Endodermal cell (in vitro differentiated cells): ENCODE results near the gene INPP5B. TPM values are rescaled to one million over a fixed set of nuclear protein-coding genes. Genes with fewer than 3 reads are reported as not detected.

Source experiments
- DNase-seq: peaks from one replicate; pipeline ENCODE4 v3.0.0-alpha.2; 2017
- H3K27ac ChIP-seq: 2 replicates; pipeline ENCODE4 v1.5.1; 2013; ENCODE audit warnings: mild to moderate bottlenecking, low read depth, low read length, moderate library complexity
- H3K27me3 ChIP-seq: 2 replicates; pipeline ENCODE4 v1.6.1; 2013; ENCODE audit warnings: mild to moderate bottlenecking, low read length, moderate library complexity; ENCODE audit not compliant: insufficient read depth, control insufficient read depth, poor library complexity, severe bottlenecking
- H3K36me3 ChIP-seq: 2 replicates; pipeline ENCODE4 v1.7.0; 2013; ENCODE audit warnings: mild to moderate bottlenecking, low read length, moderate library complexity; ENCODE audit not compliant: control insufficient read depth, insufficient read depth
- H3K4me1 ChIP-seq: one replicate; pipeline ENCODE4 v1.7.0; 2013; ENCODE audit warnings: low read length; ENCODE audit not compliant: control insufficient read depth, insufficient read depth
- H3K4me3 ChIP-seq: 2 replicates; pipeline ENCODE4 v1.5.1; 2013; ENCODE audit warnings: mild to moderate bottlenecking, low read length, moderate library complexity
- H3K9ac ChIP-seq: 2 replicates; pipeline ENCODE4 v1.6.1; 2013; ENCODE audit warnings: mild to moderate bottlenecking, low read length, moderate library complexity; ENCODE audit not compliant: poor library complexity, severe bottlenecking; ENCODE audit errors: extremely low read depth
- H3K9me3 ChIP-seq: 2 replicates; pipeline ENCODE4 v1.6.1; 2013; ENCODE audit warnings: mild to moderate bottlenecking, low read length, moderate library complexity; ENCODE audit not compliant: control insufficient read depth
- H3K27ac Mint-ChIP-seq: 2 replicates; pipeline ENCODE4 v1.8.0; 2020; ENCODE audit warnings: mixed read lengths
- H3K27me3 Mint-ChIP-seq: 2 replicates; pipeline ENCODE4 v1.8.0; 2021; ENCODE audit warnings: mild to moderate bottlenecking, mixed read lengths; ENCODE audit not compliant: insufficient read depth
- H3K36me3 Mint-ChIP-seq: 2 replicates; pipeline ENCODE4 v1.8.0; 2020; ENCODE audit warnings: low read depth, mixed read lengths
- H3K4me1 Mint-ChIP-seq: 2 replicates; pipeline ENCODE4 v1.8.0; 2020; ENCODE audit warnings: mixed read lengths
- H3K4me3 Mint-ChIP-seq: 2 replicates; pipeline ENCODE4 v1.8.0; 2020; ENCODE audit warnings: mild to moderate bottlenecking, moderate library complexity, mixed read lengths
- H3K9me3 Mint-ChIP-seq: 2 replicates; pipeline ENCODE4 v1.8.0; 2020; ENCODE audit warnings: mild to moderate bottlenecking, mixed read lengths
- CTCF ChIP-seq: fragments of 200-600 bp; sonication (generic); conservative IDR thresholded peaks from 2 replicates; pipeline ENCODE4 v1.5.0; 2021; ENCODE audit warnings: antibody characterized with exemption, mild to moderate bottlenecking
- WGBS, 2 experiments: methylation state at CpG; one replicate each; pipeline versions ENCODE4 v1.1.5 to v1.1.7; 2013; ENCODE audit warnings: missing lambda C conversion rate in 2 of 2, mixed read lengths in 1 of 2; ENCODE audit not compliant: insufficient coverage in 1 of 2, insufficient read length in 1 of 2; 5-methylcytosine and 5-hydroxymethylcytosine counted together
- total RNA-seq, 2 donors: library from RNA; stranded (reverse); fragmentation: NEBNext Ultra II Directional in 1 of 2; extraction: Animal tissue kit (Norgen Biotek cat#: 25700) in 1 of 2; gene quantifications; 2 replicates in 1 of 2; 3 replicates in 1 of 2; pipeline ENCODE4 v1.2.1, GENCODE V29; 2021

Gene INPP5B
- total RNA-seq, 2 donors from 2014 or later: 19.9 to 21.4 TPM

- H3K4me3 ChIP-seq: no peak overlapping the region
- H3K36me3 Mint-ChIP-seq: peaks cover 39% of the 10 kb centered on the region
- no peaks in the 10 kb centered on the region for H3K4me1 Mint-ChIP-seq
- H3K27ac Mint-ChIP-seq: no peak overlapping the region
- H3K9ac ChIP-seq: no peak overlapping the region
- H3K4me1 ChIP-seq: no peaks in the 10 kb centered on the region
- H3K27me3 ChIP-seq: no peaks in the 10 kb centered on the region
- no peaks in the 10 kb centered on the region for H3K27me3 Mint-ChIP-seq
- DNase-seq: no peak
- no peak overlapping the region for H3K4me3 Mint-ChIP-seq
- H3K36me3 ChIP-seq: peaks cover 19% of the 10 kb centered on the region
- 92 to 94% methylated on average over 1 to 2 of the region's 2 CpGs for WGBS, 2 experiments
- no peaks in the 10 kb centered on the region for H3K9me3 Mint-ChIP-seq
- H3K27ac ChIP-seq: no peak overlapping the region
- no peak for TF ChIP-seq CTCF
- no peaks in the 10 kb centered on the region for H3K9me3 ChIP-seq
Observed at GRCh38 chr1:37868466-37868865, 78.4 kb downstream of the INPP5B start.

- no peak overlapping the region for H3K4me3 Mint-ChIP-seq
- H3K4me1 ChIP-seq: no peaks in the 10 kb centered on the region
Observed at GRCh38 chr1:37867784-37868183, 79.1 kb downstream of the INPP5B start.

GRCh38 chr1:37866491-37866890, 80.4 kb downstream of the INPP5B start:
- WGBS, 2 experiments: 100% methylated on average over 1 of the region's 1 CpG
- H3K27ac Mint-ChIP-seq: no peak overlapping the region
- H3K4me1 Mint-ChIP-seq: no peaks in the 10 kb centered on the region

More at GRCh38 chr1:37867784-37868183, 79.1 kb downstream of the INPP5B start:
- Histone ChIP-seq H3K9me3 (no peaks in the 10 kb centered on the region), H3K36me3 (peaks cover 12% of the 10 kb centered on the region), H3K4me3 (no peak overlapping the region), H3K27ac (no peak overlapping the region), H3K27me3 (no peaks in the 10 kb centered on the region), H3K9ac (no peak overlapping the region)
- TF ChIP-seq CTCF: peak; percentile 41
- H3K27ac Mint-ChIP-seq: no peak overlapping the region
- WGBS, 2 experiments: 91 to 96% methylated on average over 6 of the region's 6 CpGs
- H3K36me3 Mint-ChIP-seq: peaks cover 39% of the 10 kb centered on the region
- no peaks in the 10 kb centered on the region for H3K4me1 Mint-ChIP-seq
- DNase-seq: peak; percentile 66
- H3K27me3 Mint-ChIP-seq: no peaks in the 10 kb centered on the region
- no peaks in the 10 kb centered on the region for H3K9me3 Mint-ChIP-seq

More at GRCh38 chr1:37866491-37866890, 80.4 kb downstream of the INPP5B start:
- no peak for TF ChIP-seq CTCF
- Histone ChIP-seq H3K4me1 (no peaks in the 10 kb centered on the region), H3K9ac (no peak overlapping the region), H3K4me3 (no peak overlapping the region), H3K9me3 (no peaks in the 10 kb centered on the region), H3K27ac (no peak overlapping the region), H3K27me3 (no peaks in the 10 kb centered on the region), H3K36me3 (peaks cover 14% of the 10 kb centered on the region)
- Mint-ChIP-seq H3K4me3 (no peak overlapping the region), H3K9me3 (no peaks in the 10 kb centered on the region), H3K27me3 (no peaks in the 10 kb centered on the region), H3K36me3 (peaks cover 41% of the 10 kb centered on the region)
- no peak for DNase-seq
